Activated CD4-positive, alpha-beta T cell treated with anti-CD3 and anti-CD28 coated beads, Interleukin-2, amount 10 ng/mL, durations not matched to agents 24 days and 14 days (primary cell): ENCODE results near the gene DIPK1A. TPM values are rescaled to one million over a fixed set of nuclear protein-coding genes. Genes with fewer than 3 reads are reported as not detected.

ENCODE experiments used
- DNase-seq: peaks from one replicate; pipeline ENCODE4 v3.0.0; 2022
- H3K27ac Mint-ChIP-seq: one replicate; pipeline ENCODE4 v1.8.0; 2022; ENCODE audit warnings: mild to moderate bottlenecking, mixed read lengths
- H3K27me3 Mint-ChIP-seq: one replicate; pipeline ENCODE4 v1.8.0; 2022; ENCODE audit warnings: mixed read lengths
- H3K36me3 Mint-ChIP-seq: one replicate; pipeline ENCODE4 v1.8.0; 2022; ENCODE audit warnings: low read depth, mild to moderate bottlenecking, mixed read lengths
- H3K4me1 Mint-ChIP-seq: one replicate; pipeline ENCODE4 v1.8.0; 2021; ENCODE audit warnings: mixed read lengths
- H3K4me3 Mint-ChIP-seq: one replicate; pipeline ENCODE4 v1.8.0; 2022; ENCODE audit warnings: mild to moderate bottlenecking, moderate library complexity, mixed read lengths
- H3K9me3 Mint-ChIP-seq: one replicate; pipeline ENCODE4 v1.8.0; 2021; ENCODE audit warnings: mixed read lengths
- intact Hi-C: fragments of 100-400 bp; cut with micrococcal nuclease; formaldehyde crosslinking; loops from one replicate; pipeline ENCODE4 v1.15.1; 2023
- total RNA-seq: library from RNA; stranded (reverse); gene quantifications from 2 replicates; pipeline ENCODE4 v1.2.3, GENCODE V29; 2022

Gene DIPK1A
- total RNA-seq, 1 donor from 2014 or later: 19.7 TPM

DNA sequence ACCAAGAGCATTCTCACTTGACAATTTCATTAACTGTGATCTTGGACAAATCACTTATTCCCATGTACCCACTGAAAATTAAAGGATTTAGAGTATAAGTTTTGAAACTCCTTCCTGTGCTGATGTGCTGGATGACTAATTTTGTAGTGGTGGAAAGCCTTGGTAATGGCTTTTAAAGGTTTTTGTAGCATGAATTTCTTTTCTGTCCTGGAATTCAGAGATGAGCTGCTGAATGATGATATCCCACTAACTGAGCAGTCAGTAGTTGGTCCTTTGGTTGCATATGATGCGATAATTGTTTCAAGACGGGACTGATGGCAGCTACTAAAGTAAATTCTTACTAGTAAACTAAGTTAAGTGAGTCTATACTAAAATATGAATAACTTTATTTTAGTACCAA is 124.2 kb downstream of the DIPK1A start:
- intact Hi-C loops: no loop called here
- Mint-ChIP-seq H3K9me3 (no peaks in the 10 kb centered on the region), H3K27me3 (no peaks in the 10 kb centered on the region), H3K27ac (peak overlapping the region; percentile 56), H3K4me1 (peaks cover 68% of the 10 kb centered on the region), H3K4me3 (peak overlapping the region; percentile 43), H3K36me3 (peaks cover 93% of the 10 kb centered on the region)
- DNase-seq: no peak

DNA sequence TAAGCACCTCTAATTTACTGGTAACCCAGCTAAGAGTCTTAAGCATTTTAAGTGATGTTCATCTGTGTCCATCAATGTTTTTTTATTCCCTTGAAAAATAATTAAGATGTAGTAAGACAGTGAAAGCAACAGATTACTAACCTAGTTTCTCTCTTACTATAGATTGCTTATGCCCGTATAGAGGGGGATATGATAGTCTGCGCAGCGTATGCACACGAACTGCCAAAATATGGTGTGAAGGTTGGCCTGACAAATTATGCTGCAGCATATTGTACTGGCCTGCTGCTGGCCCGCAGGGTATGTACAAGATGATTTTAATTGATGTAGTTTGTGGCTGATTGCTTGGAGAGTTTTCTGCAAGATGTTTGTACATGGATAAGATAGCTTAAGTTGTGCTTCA is 126.6 kb downstream of the DIPK1A start:
- Mint-ChIP-seq H3K36me3 (peaks cover 79% of the 10 kb centered on the region), H3K9me3 (no peaks in the 10 kb centered on the region), H3K27me3 (peaks cover 2% of the 10 kb centered on the region), H3K27ac (peak overlapping the region; percentile 70), H3K4me3 (peak overlapping the region; percentile 99), H3K4me1 (peaks cover 67% of the 10 kb centered on the region)
- intact Hi-C loops: loop anchor here (5.0 kb wide), 5 partner anchors 348 to 1812 kb away; partner anchors contain the start of genes CCDC18, DR1, GLMN and RPAP2
- no peak for DNase-seq

DNA sequence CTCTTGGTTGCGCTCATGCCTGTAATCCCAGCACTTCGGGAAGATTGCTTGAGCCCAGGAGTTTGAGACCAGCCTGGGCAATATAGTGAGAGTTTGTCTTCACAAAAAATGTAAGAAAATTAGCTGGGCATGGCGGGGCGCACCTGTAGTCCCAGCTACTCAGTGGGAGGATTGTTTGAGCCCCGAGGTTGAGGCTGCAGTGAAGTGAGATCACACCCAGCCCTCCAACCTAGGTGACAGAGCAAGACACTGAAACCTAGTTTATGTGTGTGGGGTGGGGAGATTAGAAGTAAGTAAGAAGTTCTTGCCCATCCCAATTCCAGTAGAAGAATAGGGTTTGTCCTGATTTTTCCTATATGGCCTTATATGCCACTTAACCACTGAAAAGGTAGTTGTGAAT is 127.4 kb downstream of the DIPK1A start:
- no peaks in the 10 kb centered on the region for H3K9me3 Mint-ChIP-seq
- peaks cover 71% of the 10 kb centered on the region for H3K36me3 Mint-ChIP-seq
- H3K27me3 Mint-ChIP-seq: peaks cover 2% of the 10 kb centered on the region
- H3K4me3 Mint-ChIP-seq: peak overlapping the region; percentile 99
- H3K27ac Mint-ChIP-seq: peak overlapping the region; percentile 98
- DNase-seq: no peak
- intact Hi-C loops: loop anchor here (2.0 to 5.0 kb wide), 6 partner anchors 348 to 1812 kb away; partner anchors contain the start of genes CCDC18, DR1, GCLM and GLMN
- peaks cover 60% of the 10 kb centered on the region for H3K4me1 Mint-ChIP-seq

DNA sequence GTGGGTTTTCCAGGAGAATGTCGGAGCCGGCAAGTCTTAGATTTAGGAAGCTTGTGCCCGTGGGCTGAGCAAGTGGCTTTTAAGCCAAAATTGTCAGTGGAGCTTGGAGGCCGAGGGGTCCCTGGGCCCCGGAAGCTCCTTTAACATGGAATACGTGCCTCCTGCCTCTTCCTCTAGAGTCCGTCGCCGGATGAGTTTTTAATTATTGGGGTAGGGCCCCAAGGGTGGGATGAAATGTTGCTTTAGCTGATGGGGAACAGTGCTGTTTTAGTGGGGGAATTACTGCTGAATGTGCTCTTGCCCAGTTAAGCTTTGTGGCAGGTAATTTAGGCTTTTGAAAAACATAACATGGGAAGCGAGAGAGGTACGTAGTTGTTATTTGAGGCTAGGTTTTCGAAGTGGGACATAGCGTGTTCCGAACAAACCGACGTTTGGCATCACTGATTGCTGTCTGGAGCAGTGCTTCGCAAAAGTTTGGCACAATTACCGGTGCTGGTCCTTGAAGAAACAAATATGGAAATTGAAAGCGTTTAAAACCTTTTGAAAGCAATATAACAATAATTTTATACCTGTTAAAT is 128.6 kb downstream of the DIPK1A start:
- Mint-ChIP-seq H3K27me3 (peaks cover 2% of the 10 kb centered on the region), H3K9me3 (no peaks in the 10 kb centered on the region), H3K4me3 (peak overlapping the region; percentile 99), H3K4me1 (peaks cover 50% of the 10 kb centered on the region), H3K36me3 (peaks cover 59% of the 10 kb centered on the region), H3K27ac (peak overlapping the region; percentile 98)
- intact Hi-C loops: loop anchor here (2.0 to 5.0 kb wide), 6 partner anchors 350 to 1810 kb away; partner anchors contain the start of genes CCDC18, DR1, GCLM and GLMN
- DNase-seq: no peak

- intact Hi-C loops: loop anchor here (1.0 to 5.0 kb wide), 7 partner anchors 247 to 1810 kb away; partner anchors contain the start of genes CCDC18, DR1, GCLM and GLMN
- peaks cover 43% of the 10 kb centered on the region for H3K4me1 Mint-ChIP-seq
- H3K4me3 Mint-ChIP-seq: peak within 1 kb of the TSS; percentile 99
- H3K27ac Mint-ChIP-seq: peak within 1 kb of the TSS; percentile 98
- H3K27me3 Mint-ChIP-seq: peaks cover 2% of the 10 kb centered on the region
- peak; percentile 99 for DNase-seq
- no peaks in the 10 kb centered on the region for H3K9me3 Mint-ChIP-seq
- peaks cover 52% of the 10 kb centered on the region for H3K36me3 Mint-ChIP-seq
These were observed 129.3 kb downstream of the DIPK1A start, which contains the start of gene RPL5 for GRCh38 chr1:92831762-92832536. RPL5 (plus strand) TSS chr1:92832040; CDS start chr1:92832115, 75 bp downstream.

DNA sequence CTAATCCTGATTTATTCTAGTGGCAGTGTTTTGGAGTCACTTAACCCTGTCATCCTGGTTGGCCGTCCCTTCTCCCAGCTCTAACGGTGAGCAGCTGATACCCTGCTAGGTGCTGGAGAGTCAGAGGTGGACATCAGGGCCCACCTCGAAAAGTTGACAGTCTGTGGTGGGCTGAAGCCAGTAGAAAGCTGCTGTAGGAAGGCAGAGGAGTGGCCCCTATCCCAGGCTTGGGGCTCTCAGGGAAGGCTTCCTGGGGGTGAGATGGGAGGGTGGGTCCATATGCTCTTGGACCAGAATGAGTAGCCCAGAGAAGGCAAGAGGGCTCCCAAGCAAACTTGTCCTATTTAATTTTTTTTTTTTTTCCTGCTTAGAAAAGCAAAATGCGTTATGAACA is 129.9 kb downstream of the DIPK1A start:
- DNase-seq: peak; percentile 66
- peaks cover 46% of the 10 kb centered on the region for H3K36me3 Mint-ChIP-seq
- peaks cover 42% of the 10 kb centered on the region for H3K4me1 Mint-ChIP-seq
- H3K4me3 Mint-ChIP-seq: peak overlapping the region; percentile 99
- intact Hi-C loops: loop anchor here (1.0 to 5.0 kb wide), 6 partner anchors 248 to 1809 kb away; partner anchors contain the start of genes CCDC18, DR1, GLMN and MTF2
- H3K27ac Mint-ChIP-seq: peak overlapping the region; percentile 98
- H3K9me3 Mint-ChIP-seq: no peaks in the 10 kb centered on the region
- H3K27me3 Mint-ChIP-seq: peaks cover 2% of the 10 kb centered on the region

- H3K27me3 Mint-ChIP-seq: peaks cover 2% of the 10 kb centered on the region
- H3K4me3 Mint-ChIP-seq: no peak overlapping the region
- intact Hi-C loops: no loop called here
- DNase-seq: no peak
- no peaks in the 10 kb centered on the region for H3K9me3 Mint-ChIP-seq
- H3K4me1 Mint-ChIP-seq: peaks cover 4% of the 10 kb centered on the region
- H3K27ac Mint-ChIP-seq: no peak overlapping the region
- H3K36me3 Mint-ChIP-seq: peaks cover under 1% of the 10 kb centered on the region
These were observed 134.5 kb downstream of the DIPK1A start for GRCh38 chr1:92826792-92827191.

- Mint-ChIP-seq H3K27me3 (peaks cover 11% of the 10 kb centered on the region), H3K9me3 (no peaks in the 10 kb centered on the region), H3K4me3 (no peak overlapping the region), H3K36me3 (no peaks in the 10 kb centered on the region), H3K4me1 (no peaks in the 10 kb centered on the region), H3K27ac (no peak overlapping the region)
- no peak for DNase-seq
- intact Hi-C loops: no loop called here
These were observed 138.4 kb downstream of the DIPK1A start for GRCh38 chr1:92822879-92823278.

GRCh38 chr1:92820551-92820950 is 140.7 kb downstream of the DIPK1A start:
- Mint-ChIP-seq H3K9me3 (no peaks in the 10 kb centered on the region), H3K4me3 (no peak overlapping the region), H3K27me3 (peaks cover 20% of the 10 kb centered on the region), H3K27ac (no peak overlapping the region), H3K36me3 (no peaks in the 10 kb centered on the region), H3K4me1 (no peaks in the 10 kb centered on the region)
- intact Hi-C loops: no loop called here
- DNase-seq: no peak

- Mint-ChIP-seq H3K4me3 (no peak overlapping the region), H3K36me3 (no peaks in the 10 kb centered on the region), H3K9me3 (no peaks in the 10 kb centered on the region), H3K4me1 (no peaks in the 10 kb centered on the region), H3K27ac (no peak overlapping the region), H3K27me3 (peaks cover 21% of the 10 kb centered on the region)
- intact Hi-C loops: no loop called here
- no peak for DNase-seq
These were observed 141.2 kb downstream of the DIPK1A start for GRCh38 chr1:92820024-92820423.

DNA sequence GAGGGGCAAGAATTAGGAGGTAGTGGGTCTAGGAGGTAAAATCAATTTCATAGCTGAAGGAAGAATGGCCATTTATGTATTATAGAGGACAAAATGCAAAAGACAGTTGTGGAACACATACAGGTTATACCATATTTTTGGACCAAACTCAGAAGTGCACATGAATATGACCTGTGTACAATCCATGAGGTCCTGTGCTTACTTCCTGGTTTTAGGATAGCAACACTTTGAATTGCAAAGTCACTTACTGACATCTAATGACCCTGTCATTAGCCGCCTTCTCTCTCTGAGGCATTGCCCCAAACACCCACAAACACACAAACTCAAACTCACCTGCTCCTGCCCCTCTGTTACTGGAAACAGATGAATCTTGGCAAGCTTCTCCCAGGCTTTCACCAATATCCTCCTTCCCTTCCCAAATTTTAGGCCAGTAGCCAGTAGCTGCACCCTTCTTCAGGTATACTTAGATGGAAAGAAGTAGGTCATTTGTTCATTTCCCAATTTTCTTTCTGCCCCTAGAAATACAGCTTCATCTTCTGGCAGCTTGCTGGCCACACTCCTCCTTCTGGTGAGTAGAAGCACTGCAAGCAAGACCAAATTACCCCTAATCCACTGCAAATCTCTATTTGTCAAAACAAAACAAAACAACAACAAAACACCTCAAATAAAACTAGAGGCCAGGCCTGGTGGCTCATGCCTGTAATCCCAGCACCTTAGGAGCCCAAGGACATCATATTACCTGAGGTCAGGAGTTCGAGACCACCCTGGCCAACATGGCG is 143.1 kb downstream of the DIPK1A start:
- H3K9me3 Mint-ChIP-seq: no peaks in the 10 kb centered on the region
- H3K4me1 Mint-ChIP-seq: no peaks in the 10 kb centered on the region
- intact Hi-C loops: loop anchor here (1.0 to 5.0 kb wide), 2 partner anchors 69 to 821 kb away; no protein-coding TSS in a partner anchor
- H3K27ac Mint-ChIP-seq: no peak overlapping the region
- H3K4me3 Mint-ChIP-seq: no peak overlapping the region
- H3K36me3 Mint-ChIP-seq: no peaks in the 10 kb centered on the region
- peaks cover 32% of the 10 kb centered on the region for H3K27me3 Mint-ChIP-seq
- peak; percentile 72 for DNase-seq

- Mint-ChIP-seq H3K9me3 (no peaks in the 10 kb centered on the region), H3K4me1 (no peaks in the 10 kb centered on the region), H3K36me3 (no peaks in the 10 kb centered on the region), H3K4me3 (no peak overlapping the region), H3K27me3 (peaks cover 39% of the 10 kb centered on the region), H3K27ac (no peak overlapping the region)
- no peak for DNase-seq
- intact Hi-C loops: loop anchor here (5.0 kb wide), 1 partner anchor 820 kb away; no protein-coding TSS in a partner anchor
These were observed 144.0 kb downstream of the DIPK1A start for GRCh38 chr1:92817137-92817697.

DNA sequence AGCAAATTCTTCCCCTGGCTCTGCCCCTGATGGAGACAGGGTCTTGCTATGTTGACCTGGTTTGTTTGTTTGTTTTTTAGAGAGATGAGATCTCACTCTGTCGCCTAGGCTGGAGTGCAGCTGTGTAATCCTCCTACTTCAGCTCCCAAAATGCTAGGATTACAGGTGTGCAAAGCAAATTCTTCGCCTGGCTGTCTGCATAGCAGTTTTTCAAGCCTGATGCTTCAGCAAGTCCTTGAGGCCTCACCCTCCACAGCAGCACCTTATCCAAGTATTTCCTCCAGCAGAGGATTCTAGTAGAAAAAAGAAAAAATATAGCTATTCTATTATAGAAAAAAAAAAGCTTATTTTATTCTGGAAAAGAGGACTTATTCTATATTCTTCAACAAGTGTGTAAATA is 144.5 kb downstream of the DIPK1A start:
- H3K36me3 Mint-ChIP-seq: no peaks in the 10 kb centered on the region
- H3K27me3 Mint-ChIP-seq: peaks cover 42% of the 10 kb centered on the region
- intact Hi-C loops: loop anchor here (5.0 kb wide), 1 partner anchor 819 kb away; no protein-coding TSS in a partner anchor
- no peaks in the 10 kb centered on the region for H3K9me3 Mint-ChIP-seq
- H3K4me3 Mint-ChIP-seq: no peak overlapping the region
- H3K4me1 Mint-ChIP-seq: no peaks in the 10 kb centered on the region
- H3K27ac Mint-ChIP-seq: no peak overlapping the region
- no peak for DNase-seq
